B cell (primary cell): ENCODE data around the gene RCSD1. TPM values are rescaled to one million over a fixed set of nuclear protein-coding genes. Genes with fewer than 3 reads are reported as not detected.

Experiments
- ATAC-seq: fragments of 200-7000 bp; cut with Tn5 transposase; one replicate; pipeline ENCODE4 v1.10.0; 2021; ENCODE audit warnings: low read depth, mild to moderate bottlenecking, moderate number of reproducible peaks, moderate library complexity
- CTCF ChIA-PET: fragments of 350-600 bp; sonication (Branson Sonifier 250); formaldehyde crosslinking; loops from one replicate; lab custom pipeline; 2021; ENCODE audit warnings: antibody characterized with exemption, inconsistent platforms; lab: Charles Lee
- POLR2A ChIA-PET: fragments of 350-600 bp; sonication (Branson Sonifier 250); formaldehyde crosslinking; loops from one replicate; lab custom pipeline; 2021; ENCODE audit warnings: antibody characterized with exemption; lab: Charles Lee
- DNase-seq: peaks from one replicate; pipeline ENCODE4 v3.0.0; 2013
- H2AFZ ChIP-seq: 2 replicates; pipeline ENCODE4 v1.6.1; 2012; ENCODE audit warnings: mild to moderate bottlenecking, low read depth, low read length; ENCODE audit not compliant: insufficient read depth, poor library complexity, severe bottlenecking
- H3K27ac ChIP-seq, 2 donors: 1 replicate in 1 of 2; 2 replicates in 1 of 2; pipeline ENCODE4 v1.5.1; 2012 to 2013; ENCODE audit warnings: low read length in 2 of 2, mild to moderate bottlenecking in 2 of 2, moderate library complexity in 1 of 2
- H3K27me3 ChIP-seq, 4 experiments: fragments of 200-600 bp in 1 of 4; sonication (generic) in 1 of 4; replicated peaks in 1 of 4; 1 replicate in 2 of 4; 2 replicates in 2 of 4; pipeline versions ENCODE4 v1.6.1 to v1.7.0; 2013 to 2016; ENCODE audit warnings: low read length in 3 of 4, mild to moderate bottlenecking in 2 of 4, mixed read lengths in 1 of 4, moderate library complexity in 1 of 4; ENCODE audit not compliant: insufficient read depth in 4 of 4, control insufficient read depth in 3 of 4; ENCODE audit errors: control extremely low read depth in 1 of 4
- H3K36me3 ChIP-seq, 2 experiments: replicated peaks in 1 of 2; 1 replicate in 1 of 2; 2 replicates in 1 of 2; pipeline versions ENCODE4 v1.6.1 to v1.7.1; 2013; ENCODE audit warnings: low read length in 1 of 2; ENCODE audit not compliant: insufficient read depth in 2 of 2, control insufficient read depth in 1 of 2; ENCODE audit errors: control extremely low read depth in 1 of 2, extremely low read depth in 1 of 2
- H3K4me1 ChIP-seq, 2 donors: fragments of 200-600 bp in 1 of 2; sonication (generic) in 1 of 2; 1 replicate in 1 of 2; 2 replicates in 1 of 2; pipeline versions ENCODE4 v1.5.1 to v1.6.1; 2013 to 2017; ENCODE audit warnings: low read length in 2 of 2; ENCODE audit not compliant: control insufficient read depth in 2 of 2, insufficient read depth in 2 of 2
- H3K4me2 ChIP-seq: replicated peaks from 2 replicates; pipeline ENCODE3; 2012; ENCODE audit warnings: mild to moderate bottlenecking, low read depth, low read length; ENCODE audit not compliant: poor library complexity, severe bottlenecking
- H3K4me3 ChIP-seq, 5 experiments: fragments of 200-600 bp in 1 of 5; sonication (generic) in 1 of 5; 1 replicate in 3 of 5; 2 replicates in 2 of 5; pipeline versions ENCODE4 v1.5.1 to v1.7.0; 2011 to 2016; ENCODE audit warnings: low read length in 4 of 5, mild to moderate bottlenecking in 4 of 5, low read depth in 2 of 5, control low read depth in 1 of 5, moderate library complexity in 1 of 5; ENCODE audit not compliant: insufficient read depth in 1 of 5; ENCODE audit errors: control extremely low read depth in 1 of 5, extremely low read depth in 1 of 5
- H3K79me2 ChIP-seq: fragments of 200-600 bp; sonication (generic); one replicate; pipeline ENCODE4 v1.6.0; 2016; ENCODE audit warnings: low read length; ENCODE audit not compliant: control insufficient read depth, insufficient read depth
- H3K9ac ChIP-seq: fragments of 200-600 bp; sonication (generic); 2 replicates; pipeline ENCODE4 v1.6.1; 2017; ENCODE audit warnings: mild to moderate bottlenecking, low read length, moderate library complexity
- H3K9me3 ChIP-seq, 3 donors: one replicate each; pipeline versions ENCODE4 v1.6.1 to v1.7.1; 2013; ENCODE audit warnings: low read length in 2 of 3; ENCODE audit not compliant: control insufficient read depth in 2 of 3, insufficient read depth in 1 of 3; ENCODE audit errors: control extremely low read depth in 1 of 3
- H4K20me1 ChIP-seq: 2 replicates; pipeline ENCODE4 v1.6.0; 2012; ENCODE audit warnings: mild to moderate bottlenecking, low read length; ENCODE audit not compliant: insufficient read depth, control insufficient read depth, poor library complexity, severe bottlenecking
- H3K27ac Mint-ChIP-seq: one replicate; pipeline ENCODE4 v1.8.0; 2021; ENCODE audit warnings: mixed read lengths
- H3K27me3 Mint-ChIP-seq: one replicate; pipeline ENCODE4 v1.8.0; 2021; ENCODE audit warnings: mixed read lengths
- H3K4me1 Mint-ChIP-seq: one replicate; pipeline ENCODE4 v1.8.0; 2021; ENCODE audit warnings: mixed read lengths
- H3K4me3 Mint-ChIP-seq: one replicate; pipeline ENCODE4 v1.8.0; 2021; ENCODE audit warnings: mixed read lengths
- H3K9me3 Mint-ChIP-seq: one replicate; pipeline ENCODE4 v1.8.0; 2022; ENCODE audit warnings: mixed read lengths; ENCODE audit not compliant: insufficient read depth
- EZH2 ChIP-seq: IDR thresholded peaks from 2 replicates; pipeline ENCODE4 v1.6.1; 2012; ENCODE audit warnings: borderline replicate concordance, low read depth, mild to moderate bottlenecking, moderate library complexity, low read length; ENCODE audit not compliant: insufficient read depth, poor library complexity, severe bottlenecking
- WGBS: methylation state at CpG from one replicate; pipeline ENCODE4 v1.1.5; 2013; ENCODE audit warnings: missing lambda C conversion rate; ENCODE audit not compliant: insufficient coverage; 5-methylcytosine and 5-hydroxymethylcytosine counted together
- intact Hi-C: fragments of 100-400 bp; cut with micrococcal nuclease; formaldehyde crosslinking; loops from one replicate; pipeline ENCODE4 v1.10.0; 2022
- polyA plus RNA-seq: library from polyadenylated mRNA; depleted of rRNA; stranded (reverse); fragments of >200 nt; gene quantifications from 2 replicates; pipeline ENCODE4 v1.2.3, GENCODE V29; 2012
- total RNA-seq, 2 donors: library from RNA; stranded (reverse); fragments of 120-200 nt in 1 of 2; gene quantifications; 1 replicate in 1 of 2; 2 replicates in 1 of 2; pipeline versions ENCODE4 v1.2.3 to v1.2.4, GENCODE V29; 2013 to 2022
- TF ChIP-seq, protein P1 (sequence below): fragments of 200-600 bp; IDR thresholded peaks from one replicate; pipeline ENCODE4 v1.8.0; 2022; ENCODE audit warnings: antibody characterized with exemption, mild to moderate bottlenecking

The RCSD1 gene
- total and polyA plus RNA-seq, 2 donors (not counting 1 experiment from before 2014, with no cell fraction given) = 129 to 525 TPM

GRCh38 chr1:167631936-167632614 lies 2.0 kb downstream of the RCSD1 start:
- Histone ChIP-seq H3K27me3 (no peaks in the 10 kb centered on the region), H3K4me1 (peaks cover 78 to 83% of the 10 kb centered on the region in 2 donors), H3K4me3 (peak overlapping the region; percentile 92 to 99 (median 97)), H3K9me3 (no peaks in the 10 kb centered on the region), H3K27ac (peak overlapping the region; percentile 93 to 98), H4K20me1 (peaks cover 56% of the 10 kb centered on the region), H3K79me2 (peaks cover 86% of the 10 kb centered on the region), H3K36me3 (peaks cover 6 to 40% of the 10 kb centered on the region in 2 experiments), H3K9ac (peak overlapping the region; percentile 94), H2AFZ (no peak overlapping the region), H3K4me2 (peak overlapping the region; percentile 91)
- peak overlapping the region; percentile 98 for H3K27ac Mint-ChIP-seq
- TF ChIP-seq, protein P1, sequence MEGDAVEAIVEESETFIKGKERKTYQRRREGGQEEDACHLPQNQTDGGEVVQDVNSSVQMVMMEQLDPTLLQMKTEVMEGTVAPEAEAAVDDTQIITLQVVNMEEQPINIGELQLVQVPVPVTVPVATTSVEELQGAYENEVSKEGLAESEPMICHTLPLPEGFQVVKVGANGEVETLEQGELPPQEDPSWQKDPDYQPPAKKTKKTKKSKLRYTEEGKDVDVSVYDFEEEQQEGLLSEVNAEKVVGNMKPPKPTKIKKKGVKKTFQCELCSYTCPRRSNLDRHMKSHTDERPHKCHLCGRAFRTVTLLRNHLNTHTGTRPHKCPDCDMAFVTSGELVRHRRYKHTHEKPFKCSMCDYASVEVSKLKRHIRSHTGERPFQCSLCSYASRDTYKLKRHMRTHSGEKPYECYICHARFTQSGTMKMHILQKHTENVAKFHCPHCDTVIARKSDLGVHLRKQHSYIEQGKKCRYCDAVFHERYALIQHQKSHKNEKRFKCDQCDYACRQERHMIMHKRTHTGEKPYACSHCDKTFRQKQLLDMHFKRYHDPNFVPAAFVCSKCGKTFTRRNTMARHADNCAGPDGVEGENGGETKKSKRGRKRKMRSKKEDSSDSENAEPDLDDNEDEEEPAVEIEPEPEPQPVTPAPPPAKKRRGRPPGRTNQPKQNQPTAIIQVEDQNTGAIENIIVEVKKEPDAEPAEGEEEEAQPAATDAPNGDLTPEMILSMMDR = no peak
- TF ChIP-seq EZH2 = no peak
- H3K4me1 Mint-ChIP-seq = peaks cover 80% of the 10 kb centered on the region
- no peaks in the 10 kb centered on the region for H3K9me3 Mint-ChIP-seq
- CTCF ChIA-PET = interaction anchor here (1.3 to 14.2 kb wide), 7 partner anchors 13 to 55 kb away, joined by 3 to 378 read pairs (median 20); no protein-coding TSS in a partner anchor
- DNase-seq = peak; percentile 59
- WGBS = no CpG with 5 or more reads among the region's 4 CpGs
- H3K4me3 Mint-ChIP-seq = peak overlapping the region; percentile 98
- no peaks in the 10 kb centered on the region for H3K27me3 Mint-ChIP-seq
- intact Hi-C loops = loop anchor here (2.0 kb wide), 2 partner anchors 19 to 37 kb away; no protein-coding TSS in a partner anchor
- POLR2A ChIA-PET = interaction anchor here (0.6 to 12.9 kb wide), 11 partner anchors 9 to 83 kb away, joined by 3 to 289 read pairs (median 4); partner anchors contain the start of gene CREG1
- no peak for ATAC-seq
